Measurements from ENCODE around the gene PLAAT4. TPM values are rescaled to one million over a fixed set of nuclear protein-coding genes. Genes with fewer than 3 reads are reported as not detected.

PLAAT4 gene
- total RNA-seq, 1 experiment from 2014 or later = 3.5 TPM

DNA sequence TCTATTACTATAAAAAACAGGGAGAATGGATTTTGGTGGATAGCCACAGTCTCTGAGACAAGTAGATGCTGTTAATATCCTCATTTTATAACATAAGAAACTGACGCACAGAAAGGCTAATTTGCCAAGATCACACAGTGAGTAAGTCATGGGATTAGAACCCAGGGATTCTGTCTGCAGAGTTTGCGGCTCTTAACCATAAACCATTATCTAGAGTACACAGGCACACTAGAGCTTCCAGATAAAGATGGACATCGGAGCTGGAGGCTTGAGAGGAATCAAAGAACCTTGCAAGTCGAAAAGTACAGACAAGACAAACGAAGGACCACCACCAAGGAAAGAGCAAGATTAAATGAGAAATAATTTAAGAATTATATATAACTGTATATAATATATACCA, 19.5 kb upstream of the PLAAT4 start:
- H3K9ac ChIP-seq (ENCODE audit: extremely low read depth, insufficient read length, low read length) = no peak overlapping the region
- Mint-ChIP-seq H3K27ac (no peak overlapping the region), H3K27me3 (ENCODE audit: low read depth) (no peaks in the 10 kb centered on the region), H3K4me3 (no peak overlapping the region), H3K4me1 (peaks cover 0 to 12% of the 10 kb centered on the region in 2 experiments; a peak in 2 of 4 replicates), H3K9me3 (peaks cover 17 to 25% of the 10 kb centered on the region in 2 experiments), H3K36me3 (ENCODE audit: insufficient read depth in 1 of 3, low read depth in 3 of 3) (peaks cover 7 to 25% (median 22%) of the 10 kb centered on the region in 3 experiments; a peak in 6 of 7 replicates)
- no peak overlapping the region for H2BK15ac ChIP-seq (ENCODE audit: low read depth, low read length)
- H3K56ac ChIP-seq (ENCODE audit: insufficient read length, low read depth, low read length) = no peak overlapping the region
- H4K91ac ChIP-seq (ENCODE audit: insufficient read length, low read depth, low read length) = no peak overlapping the region
- H2AFZ ChIP-seq (ENCODE audit: low read length) = no peak overlapping the region
- no peak overlapping the region for H3T11ph ChIP-seq (ENCODE audit: low read length)
- TF ChIP-seq, protein P1, sequence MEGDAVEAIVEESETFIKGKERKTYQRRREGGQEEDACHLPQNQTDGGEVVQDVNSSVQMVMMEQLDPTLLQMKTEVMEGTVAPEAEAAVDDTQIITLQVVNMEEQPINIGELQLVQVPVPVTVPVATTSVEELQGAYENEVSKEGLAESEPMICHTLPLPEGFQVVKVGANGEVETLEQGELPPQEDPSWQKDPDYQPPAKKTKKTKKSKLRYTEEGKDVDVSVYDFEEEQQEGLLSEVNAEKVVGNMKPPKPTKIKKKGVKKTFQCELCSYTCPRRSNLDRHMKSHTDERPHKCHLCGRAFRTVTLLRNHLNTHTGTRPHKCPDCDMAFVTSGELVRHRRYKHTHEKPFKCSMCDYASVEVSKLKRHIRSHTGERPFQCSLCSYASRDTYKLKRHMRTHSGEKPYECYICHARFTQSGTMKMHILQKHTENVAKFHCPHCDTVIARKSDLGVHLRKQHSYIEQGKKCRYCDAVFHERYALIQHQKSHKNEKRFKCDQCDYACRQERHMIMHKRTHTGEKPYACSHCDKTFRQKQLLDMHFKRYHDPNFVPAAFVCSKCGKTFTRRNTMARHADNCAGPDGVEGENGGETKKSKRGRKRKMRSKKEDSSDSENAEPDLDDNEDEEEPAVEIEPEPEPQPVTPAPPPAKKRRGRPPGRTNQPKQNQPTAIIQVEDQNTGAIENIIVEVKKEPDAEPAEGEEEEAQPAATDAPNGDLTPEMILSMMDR (conservative IDR thresholded peaks at IDR 0.05) = no peak
- H3K27me3 ChIP-seq (ENCODE audit: insufficient read depth, low read length) = no peaks in the 10 kb centered on the region
- H2BK12ac ChIP-seq (ENCODE audit: insufficient read length, low read depth, low read length) = no peak overlapping the region
- no peak overlapping the region for H2BK120ac ChIP-seq (ENCODE audit: low read depth, low read length, poor library complexity, severe bottlenecking)
- no peaks in the 10 kb centered on the region for H3K79me1 ChIP-seq (ENCODE audit: insufficient read depth, low read depth, low read length, poor library complexity, severe bottlenecking)
- no peaks in the 10 kb centered on the region for H3K23me2 ChIP-seq (ENCODE audit: insufficient read length, low read depth, low read length, poor library complexity, severe bottlenecking)
- H3K79me2 ChIP-seq (ENCODE audit: insufficient read depth, low read length) = no peaks in the 10 kb centered on the region
- no peak overlapping the region for H3K14ac ChIP-seq (ENCODE audit: insufficient read depth, low read length)
- no peak overlapping the region for H3K4ac ChIP-seq (ENCODE audit: low read depth, low read length)
- no peak overlapping the region for H4K5ac ChIP-seq (ENCODE audit: insufficient read length, low read depth, low read length)
- H3K4me1 ChIP-seq (ENCODE audit: insufficient read depth, low read length) = no peaks in the 10 kb centered on the region
- H2BK5ac ChIP-seq (ENCODE audit: insufficient read length, low read length) = no peak overlapping the region
- no CpG with 5 or more reads among the region's 5 CpGs for WGBS (ENCODE audit: extremely low coverage, insufficient read length, low lambda C conversion rate)
- H3K9me3 ChIP-seq (ENCODE audit: control insufficient read depth, low read depth, low read length) = no peaks in the 10 kb centered on the region
- DNase-seq = no peak
- no peak overlapping the region for H3K4me2 ChIP-seq (ENCODE audit: insufficient read depth, insufficient read length, low read length)
- H3K23ac ChIP-seq (ENCODE audit: insufficient read length, low read depth, low read length) = no peak overlapping the region
- H4K20me1 ChIP-seq (ENCODE audit: control insufficient read depth, insufficient read depth, insufficient read length) = no peaks in the 10 kb centered on the region
- H2BK20ac ChIP-seq (ENCODE audit: low read depth, low read length, poor library complexity, severe bottlenecking) = no peak overlapping the region
- H4K8ac ChIP-seq (replicated peaks; ENCODE audit: insufficient read length, low read depth, low read length) = no peak overlapping the region
- no peak overlapping the region for H3K27ac ChIP-seq (ENCODE audit: insufficient read length, low read depth, low read length)
- no peak overlapping the region for H3K18ac ChIP-seq (ENCODE audit: insufficient read length, low read depth, low read length)
- no peak overlapping the region for H2AK5ac ChIP-seq (ENCODE audit: insufficient read length, low read length)

Data from H9 (cell line).